ENCODE measurements around the gene RAB25. TPM values are rescaled to one million over a fixed set of nuclear protein-coding genes. Genes with fewer than 3 reads are reported as not detected.

RAB25 gene
- total and polyA plus RNA-seq, 2 of the 13 experiments (the other 11 are each of a cell fraction or from before 2014, with no cell fraction given) = 0.20 to 0.22 TPM

DNA sequence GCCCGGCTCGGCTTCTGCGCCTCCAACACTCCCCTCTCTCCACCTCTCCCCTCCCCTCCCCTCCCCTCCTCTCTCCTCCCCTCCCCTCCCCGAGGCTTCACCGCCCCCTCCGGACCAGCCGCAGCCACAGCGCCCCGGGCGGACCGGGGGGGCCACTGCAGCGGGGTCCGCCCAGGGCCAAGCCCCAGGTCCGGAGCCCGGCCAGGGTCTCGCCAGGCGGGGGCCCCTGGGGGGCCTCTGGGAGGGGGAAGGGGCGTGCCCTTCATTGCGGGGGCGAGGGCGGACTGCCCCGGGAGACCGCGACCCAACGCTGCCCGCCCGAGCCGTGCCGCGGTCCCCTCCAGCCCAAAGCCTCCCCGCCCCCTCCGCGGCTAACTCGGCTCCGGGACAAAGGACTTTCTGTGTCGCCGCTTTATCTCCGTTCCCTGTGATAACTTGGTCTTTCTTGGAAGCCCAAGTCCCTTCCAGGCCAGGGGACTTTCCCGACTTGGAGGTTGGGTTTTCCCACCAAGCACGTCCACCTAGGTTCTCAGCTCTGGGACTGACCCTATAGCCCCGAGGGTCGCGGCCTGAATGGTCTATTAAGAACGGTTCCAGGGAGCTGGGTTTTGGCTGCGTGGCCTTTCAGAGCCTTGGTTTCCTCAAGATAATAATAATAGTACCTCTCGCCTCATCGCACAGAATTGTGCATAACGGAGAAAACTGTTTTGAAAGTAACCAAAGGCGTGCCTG lies 7.0 kb upstream of the RAB25 start, which contains the start of gene UBQLN4 (continued):
- TF ChIP-seq MAZ (IDR thresholded peaks at IDR 0.05; ENCODE audit: borderline replicate concordance, low read depth, low read length) (peak; percentile 90), MAZ (CRISPR knock-in tag; IDR thresholded peaks at IDR 0.05; ENCODE audit: low read depth) (no peak; the same call in 1 of the 2 replicates), MEIS1 (CRISPR knock-in tag; IDR thresholded peaks at IDR 0.05; ENCODE audit: borderline replicate concordance) (no peak), ELF4 (CRISPR knock-in tag; IDR thresholded peaks at IDR 0.05; ENCODE audit: borderline replicate concordance) (peak; percentile 63; the same call in 1 of the 2 replicates), ZNF430 (CRISPR knock-in tag; IDR thresholded peaks at IDR 0.05) (peak; percentile 75), SP4 (CRISPR knock-in tag; IDR thresholded peaks at IDR 0.05) (0 out of 2 replicates have a peak, but pooled peaks have one; percentile 38), BORCS8-MEF2B (CRISPR knock-in tag; IDR thresholded peaks at IDR 0.05) (no peak), ZNF792 (CRISPR knock-in tag; IDR thresholded peaks at IDR 0.05) (no peak), ZNF850 (CRISPR knock-in tag; conservative IDR thresholded peaks at IDR 0.05) (no peak), SPEN (CRISPR knock-in tag; IDR thresholded peaks at IDR 0.05; ENCODE audit: low read depth) (peak; percentile 3; the same call in 1 of the 2 replicates), POLR2A (IDR thresholded peaks at IDR 0.05; ENCODE audit: insufficient read depth in 1 of 2, low read depth in 2 of 2, low read length in 2 of 2) (peak in 1 of 2 experiments; percentile 58; a peak in 2 of 4 replicates), NFKBIZ (CRISPR knock-in tag; IDR thresholded peaks at IDR 0.05) (no peak), ZNF614 (CRISPR knock-in tag; IDR thresholded peaks at IDR 0.05; ENCODE audit: borderline replicate concordance) (peak; percentile 2; the same call in 1 of the 2 replicates), KDM5B (CRISPR knock-in tag; IDR thresholded peaks at IDR 0.05; ENCODE audit: borderline replicate concordance) (0 out of 2 replicates have a peak, but pooled peaks have one; percentile 20), AGO2 (optimal IDR thresholded peaks at IDR 0.05; ENCODE audit: low read depth, low read length) (peak; percentile 62), ZNF570 (CRISPR knock-in tag; IDR thresholded peaks at IDR 0.05; ENCODE audit: borderline replicate concordance) (no peak), SALL1 (CRISPR knock-in tag; IDR thresholded peaks at IDR 0.05) (peak; percentile 3; the same call in 1 of the 2 replicates), ZNF674 (CRISPR knock-in tag; IDR thresholded peaks at IDR 0.05; ENCODE audit: low read depth) (0 out of 2 replicates have a peak, but pooled peaks have one; percentile 47), MIER2 (CRISPR knock-in tag; IDR thresholded peaks at IDR 0.05) (no peak), MTF2 (CRISPR knock-in tag; IDR thresholded peaks at IDR 0.05; ENCODE audit: borderline replicate concordance) (no peak; the same call in 1 of the 2 replicates)
- TF ChIP-seq, protein P1, sequence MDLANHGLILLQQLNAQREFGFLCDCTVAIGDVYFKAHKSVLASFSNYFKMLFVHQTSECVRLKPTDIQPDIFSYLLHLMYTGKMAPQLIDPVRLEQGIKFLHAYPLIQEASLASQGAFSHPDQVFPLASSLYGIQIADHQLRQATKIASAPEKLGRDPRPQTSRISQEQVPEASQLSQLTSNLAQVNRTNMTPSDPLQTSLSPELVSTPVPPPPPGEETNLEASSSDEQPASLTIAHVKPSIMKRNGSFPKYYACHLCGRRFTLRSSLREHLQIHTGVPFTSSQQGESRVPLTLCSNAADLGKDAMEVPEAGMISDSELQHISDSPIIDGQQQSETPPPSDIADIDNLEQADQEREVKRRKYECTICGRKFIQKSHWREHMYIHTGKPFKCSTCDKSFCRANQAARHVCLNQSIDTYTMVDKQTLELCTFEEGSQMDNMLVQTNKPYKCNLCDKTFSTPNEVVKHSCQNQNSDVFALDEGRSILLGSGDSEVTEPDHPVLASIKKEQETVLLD (CRISPR knock-in tag; IDR thresholded peaks at IDR 0.05; ENCODE audit: low read depth) = 0 out of 2 replicates have a peak, but pooled peaks have one; percentile 46
- TF ChIP-seq, protein P2, sequence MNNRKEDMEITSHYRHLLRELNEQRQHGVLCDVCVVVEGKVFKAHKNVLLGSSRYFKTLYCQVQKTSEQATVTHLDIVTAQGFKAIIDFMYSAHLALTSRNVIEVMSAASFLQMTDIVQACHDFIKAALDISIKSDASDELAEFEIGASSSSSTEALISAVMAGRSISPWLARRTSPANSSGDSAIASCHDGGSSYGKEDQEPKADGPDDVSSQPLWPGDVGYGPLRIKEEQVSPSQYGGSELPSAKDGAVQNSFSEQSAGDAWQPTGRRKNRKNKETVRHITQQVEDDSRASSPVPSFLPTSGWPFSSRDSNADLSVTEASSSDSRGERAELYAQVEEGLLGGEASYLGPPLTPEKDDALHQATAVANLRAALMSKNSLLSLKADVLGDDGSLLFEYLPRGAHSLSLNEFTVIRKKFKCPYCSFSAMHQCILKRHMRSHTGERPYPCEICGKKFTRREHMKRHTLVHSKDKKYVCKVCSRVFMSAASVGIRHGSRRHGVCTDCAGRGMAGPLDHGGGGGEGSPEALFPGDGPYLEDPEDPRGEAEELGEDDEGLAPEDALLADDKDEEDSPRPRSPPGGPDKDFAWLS (CRISPR knock-in tag; IDR thresholded peaks at IDR 0.05; ENCODE audit: borderline replicate concordance) = no peak
- TF ChIP-seq, protein P3, sequence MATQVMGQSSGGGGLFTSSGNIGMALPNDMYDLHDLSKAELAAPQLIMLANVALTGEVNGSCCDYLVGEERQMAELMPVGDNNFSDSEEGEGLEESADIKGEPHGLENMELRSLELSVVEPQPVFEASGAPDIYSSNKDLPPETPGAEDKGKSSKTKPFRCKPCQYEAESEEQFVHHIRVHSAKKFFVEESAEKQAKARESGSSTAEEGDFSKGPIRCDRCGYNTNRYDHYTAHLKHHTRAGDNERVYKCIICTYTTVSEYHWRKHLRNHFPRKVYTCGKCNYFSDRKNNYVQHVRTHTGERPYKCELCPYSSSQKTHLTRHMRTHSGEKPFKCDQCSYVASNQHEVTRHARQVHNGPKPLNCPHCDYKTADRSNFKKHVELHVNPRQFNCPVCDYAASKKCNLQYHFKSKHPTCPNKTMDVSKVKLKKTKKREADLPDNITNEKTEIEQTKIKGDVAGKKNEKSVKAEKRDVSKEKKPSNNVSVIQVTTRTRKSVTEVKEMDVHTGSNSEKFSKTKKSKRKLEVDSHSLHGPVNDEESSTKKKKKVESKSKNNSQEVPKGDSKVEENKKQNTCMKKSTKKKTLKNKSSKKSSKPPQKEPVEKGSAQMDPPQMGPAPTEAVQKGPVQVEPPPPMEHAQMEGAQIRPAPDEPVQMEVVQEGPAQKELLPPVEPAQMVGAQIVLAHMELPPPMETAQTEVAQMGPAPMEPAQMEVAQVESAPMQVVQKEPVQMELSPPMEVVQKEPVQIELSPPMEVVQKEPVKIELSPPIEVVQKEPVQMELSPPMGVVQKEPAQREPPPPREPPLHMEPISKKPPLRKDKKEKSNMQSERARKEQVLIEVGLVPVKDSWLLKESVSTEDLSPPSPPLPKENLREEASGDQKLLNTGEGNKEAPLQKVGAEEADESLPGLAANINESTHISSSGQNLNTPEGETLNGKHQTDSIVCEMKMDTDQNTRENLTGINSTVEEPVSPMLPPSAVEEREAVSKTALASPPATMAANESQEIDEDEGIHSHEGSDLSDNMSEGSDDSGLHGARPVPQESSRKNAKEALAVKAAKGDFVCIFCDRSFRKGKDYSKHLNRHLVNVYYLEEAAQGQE (IDR thresholded peaks at IDR 0.05; ENCODE audit: borderline replicate concordance in 1 of 2, low read depth in 1 of 2, low read length in 2 of 2) = peak in 1 of 2 experiments; percentile 21; a peak in 1 of 4 replicates
